ENCODE data around the gene CSRP3.

The CSRP3 gene

DNA sequence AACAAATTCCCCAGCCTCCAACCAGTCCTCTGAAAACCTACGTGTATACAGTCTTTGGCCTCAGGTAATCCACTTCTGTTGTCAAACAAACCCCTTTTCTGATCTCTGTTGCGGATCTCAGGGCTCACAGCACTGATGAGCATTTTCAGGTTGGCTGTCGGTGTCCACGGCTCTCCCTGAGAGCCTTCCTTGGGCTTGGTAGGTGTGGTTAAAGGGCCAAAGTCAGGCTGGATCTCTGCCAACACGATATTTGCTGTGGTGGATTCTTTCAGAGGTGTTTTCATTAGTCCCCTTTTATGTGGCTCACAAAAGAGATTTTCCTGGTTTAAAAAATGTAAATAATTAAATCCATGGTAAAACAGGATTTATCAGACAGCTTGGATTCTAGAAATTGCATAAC lies 36.0 kb upstream of the CSRP3 start:
- DNase-seq (ENCODE audit: low read depth) = no peak
- TF ChIP-seq, protein P1, sequence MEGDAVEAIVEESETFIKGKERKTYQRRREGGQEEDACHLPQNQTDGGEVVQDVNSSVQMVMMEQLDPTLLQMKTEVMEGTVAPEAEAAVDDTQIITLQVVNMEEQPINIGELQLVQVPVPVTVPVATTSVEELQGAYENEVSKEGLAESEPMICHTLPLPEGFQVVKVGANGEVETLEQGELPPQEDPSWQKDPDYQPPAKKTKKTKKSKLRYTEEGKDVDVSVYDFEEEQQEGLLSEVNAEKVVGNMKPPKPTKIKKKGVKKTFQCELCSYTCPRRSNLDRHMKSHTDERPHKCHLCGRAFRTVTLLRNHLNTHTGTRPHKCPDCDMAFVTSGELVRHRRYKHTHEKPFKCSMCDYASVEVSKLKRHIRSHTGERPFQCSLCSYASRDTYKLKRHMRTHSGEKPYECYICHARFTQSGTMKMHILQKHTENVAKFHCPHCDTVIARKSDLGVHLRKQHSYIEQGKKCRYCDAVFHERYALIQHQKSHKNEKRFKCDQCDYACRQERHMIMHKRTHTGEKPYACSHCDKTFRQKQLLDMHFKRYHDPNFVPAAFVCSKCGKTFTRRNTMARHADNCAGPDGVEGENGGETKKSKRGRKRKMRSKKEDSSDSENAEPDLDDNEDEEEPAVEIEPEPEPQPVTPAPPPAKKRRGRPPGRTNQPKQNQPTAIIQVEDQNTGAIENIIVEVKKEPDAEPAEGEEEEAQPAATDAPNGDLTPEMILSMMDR (IDR thresholded peaks at IDR 0.05; ENCODE audit: low read depth, low read length) = no peak
- TF ChIP-seq, protein P2, sequence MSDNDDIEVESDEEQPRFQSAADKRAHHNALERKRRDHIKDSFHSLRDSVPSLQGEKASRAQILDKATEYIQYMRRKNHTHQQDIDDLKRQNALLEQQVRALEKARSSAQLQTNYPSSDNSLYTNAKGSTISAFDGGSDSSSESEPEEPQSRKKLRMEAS (IDR thresholded peaks at IDR 0.05; ENCODE audit: low read depth, low read length) = no peak
- TF ChIP-seq MYC (IDR thresholded peaks at IDR 0.05; ENCODE audit: low read depth, low read length) (no peak), POLR2A (IDR thresholded peaks at IDR 0.05; ENCODE audit: extremely low read depth, insufficient read length) (no peak)
- H3K4me3 ChIP-seq (ENCODE audit: low read depth, low read length) = no peak overlapping the region

DNA sequence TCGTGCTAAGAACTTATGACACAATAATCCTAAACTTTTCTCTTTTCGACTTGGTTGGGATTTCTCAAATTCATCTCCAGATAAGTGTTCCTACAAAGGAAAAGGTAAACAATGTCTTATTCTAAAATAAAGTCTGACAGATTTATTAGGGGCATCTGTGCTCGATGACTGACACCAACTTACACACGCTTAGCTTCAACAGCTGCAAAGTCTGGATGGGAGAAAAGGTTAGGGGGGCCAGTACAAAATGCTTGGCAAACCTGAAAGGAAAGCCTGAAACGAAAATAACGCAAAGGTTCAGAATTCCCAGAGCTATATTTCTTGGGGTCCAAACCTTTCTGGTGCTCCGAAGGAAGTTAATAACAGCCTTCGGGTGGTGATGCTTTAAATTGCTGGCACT lies 35.6 kb upstream of the CSRP3 start:
- no peak for DNase-seq (ENCODE audit: low read depth)
- no peak overlapping the region for H3K4me3 ChIP-seq (ENCODE audit: low read depth, low read length)
- TF ChIP-seq MYC (IDR thresholded peaks at IDR 0.05; ENCODE audit: low read depth, low read length) = no peak
- TF ChIP-seq POLR2A (IDR thresholded peaks at IDR 0.05; ENCODE audit: extremely low read depth, insufficient read length) = no peak
- TF ChIP-seq, protein P1 (IDR thresholded peaks at IDR 0.05; ENCODE audit: low read depth, low read length) = no peak
- TF ChIP-seq, protein P2 (IDR thresholded peaks at IDR 0.05; ENCODE audit: low read depth, low read length) = no peak

- no peak overlapping the region for H3K4me3 ChIP-seq (ENCODE audit: low read depth, low read length)
- TF ChIP-seq POLR2A (IDR thresholded peaks at IDR 0.05; ENCODE audit: extremely low read depth, insufficient read length) (no peak), MYC (IDR thresholded peaks at IDR 0.05; ENCODE audit: low read depth, low read length) (no peak)
- TF ChIP-seq, protein P2 (IDR thresholded peaks at IDR 0.05; ENCODE audit: low read depth, low read length) = no peak
- TF ChIP-seq, protein P1 (IDR thresholded peaks at IDR 0.05; ENCODE audit: low read depth, low read length) = no peak
- DNase-seq (ENCODE audit: low read depth) = no peak
Measured at GRCh38 chr11:19234231-19234817, 32.5 kb upstream of the CSRP3 start.

DNA sequence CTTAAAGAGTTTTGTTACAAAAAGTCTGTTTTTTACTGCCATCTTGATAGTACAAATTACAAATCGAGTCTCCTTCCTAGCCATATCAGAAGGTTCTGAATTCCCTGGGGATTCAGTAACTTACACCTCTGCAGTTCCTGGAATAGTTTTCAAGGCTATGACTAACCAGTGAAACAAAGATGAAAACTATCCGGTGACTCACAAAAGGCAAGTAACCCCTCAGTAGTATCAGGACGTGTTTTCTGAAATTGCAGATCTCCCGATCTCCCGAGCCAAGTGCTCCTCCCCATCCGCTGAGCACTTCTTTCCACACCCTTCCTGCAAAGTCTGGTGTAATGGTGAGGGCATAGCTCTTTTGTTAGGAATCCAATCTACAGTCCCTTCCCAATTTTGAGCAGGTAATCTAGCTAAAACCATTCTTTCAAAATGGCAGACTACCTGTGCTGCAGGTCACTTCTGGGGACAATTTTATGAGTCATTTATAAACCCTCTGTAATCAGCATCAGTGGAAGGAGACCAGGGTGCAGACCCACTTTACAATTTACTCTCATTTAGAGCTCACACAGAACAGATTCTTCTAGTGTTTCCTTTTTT lies 31.2 kb upstream of the CSRP3 start:
- no peak for TF ChIP-seq MYC (IDR thresholded peaks at IDR 0.05; ENCODE audit: low read depth, low read length)
- TF ChIP-seq, protein P1 (IDR thresholded peaks at IDR 0.05; ENCODE audit: low read depth, low read length) = no peak
- TF ChIP-seq, protein P2 (IDR thresholded peaks at IDR 0.05; ENCODE audit: low read depth, low read length) = no peak
- no peak for TF ChIP-seq POLR2A (IDR thresholded peaks at IDR 0.05; ENCODE audit: extremely low read depth, insufficient read length)
- H3K4me3 ChIP-seq (ENCODE audit: low read depth, low read length) = no peak overlapping the region
- DNase-seq (ENCODE audit: low read depth) = no peak

- H3K4me3 ChIP-seq (ENCODE audit: low read depth, low read length) = no peak overlapping the region
- TF ChIP-seq POLR2A (IDR thresholded peaks at IDR 0.05; ENCODE audit: extremely low read depth, insufficient read length) (no peak), MYC (IDR thresholded peaks at IDR 0.05; ENCODE audit: low read depth, low read length) (no peak)
- TF ChIP-seq, protein P1 (IDR thresholded peaks at IDR 0.05; ENCODE audit: low read depth, low read length) = no peak
- TF ChIP-seq, protein P2 (IDR thresholded peaks at IDR 0.05; ENCODE audit: low read depth, low read length) = no peak
- no peak for DNase-seq (ENCODE audit: low read depth)
Measured at GRCh38 chr11:19229671-19230070, 27.9 kb upstream of the CSRP3 start.
